ENCODE results near the gene DDOST.
"Not testable (repeated sequence)": the region's sequence is repeated elsewhere in the genome, so short reads cannot be mapped to it uniquely, and the experiment has no call there.

DDOST gene

DNA sequence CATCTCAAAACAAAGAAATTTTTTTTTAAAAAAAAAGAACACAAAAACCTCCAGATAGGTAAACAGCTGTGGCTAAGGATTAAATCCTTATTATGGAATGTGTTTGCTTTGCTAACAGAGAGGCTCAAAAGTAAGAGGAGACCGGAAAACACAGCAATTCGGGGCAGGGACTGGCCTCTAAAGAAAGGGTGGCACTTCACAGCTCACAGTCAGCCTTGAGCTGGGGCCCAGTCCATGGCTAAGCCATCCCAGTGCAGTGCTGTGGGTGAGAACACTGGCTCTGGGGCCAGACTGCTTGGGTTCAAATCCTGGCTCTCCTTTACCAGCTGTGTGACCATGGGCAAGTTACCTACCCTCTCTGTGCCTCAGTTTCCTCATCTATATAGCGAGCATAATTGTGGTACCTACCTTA, 28.5 kb upstream of the DDOST start:
- no peak for FAIRE-seq

DNA sequence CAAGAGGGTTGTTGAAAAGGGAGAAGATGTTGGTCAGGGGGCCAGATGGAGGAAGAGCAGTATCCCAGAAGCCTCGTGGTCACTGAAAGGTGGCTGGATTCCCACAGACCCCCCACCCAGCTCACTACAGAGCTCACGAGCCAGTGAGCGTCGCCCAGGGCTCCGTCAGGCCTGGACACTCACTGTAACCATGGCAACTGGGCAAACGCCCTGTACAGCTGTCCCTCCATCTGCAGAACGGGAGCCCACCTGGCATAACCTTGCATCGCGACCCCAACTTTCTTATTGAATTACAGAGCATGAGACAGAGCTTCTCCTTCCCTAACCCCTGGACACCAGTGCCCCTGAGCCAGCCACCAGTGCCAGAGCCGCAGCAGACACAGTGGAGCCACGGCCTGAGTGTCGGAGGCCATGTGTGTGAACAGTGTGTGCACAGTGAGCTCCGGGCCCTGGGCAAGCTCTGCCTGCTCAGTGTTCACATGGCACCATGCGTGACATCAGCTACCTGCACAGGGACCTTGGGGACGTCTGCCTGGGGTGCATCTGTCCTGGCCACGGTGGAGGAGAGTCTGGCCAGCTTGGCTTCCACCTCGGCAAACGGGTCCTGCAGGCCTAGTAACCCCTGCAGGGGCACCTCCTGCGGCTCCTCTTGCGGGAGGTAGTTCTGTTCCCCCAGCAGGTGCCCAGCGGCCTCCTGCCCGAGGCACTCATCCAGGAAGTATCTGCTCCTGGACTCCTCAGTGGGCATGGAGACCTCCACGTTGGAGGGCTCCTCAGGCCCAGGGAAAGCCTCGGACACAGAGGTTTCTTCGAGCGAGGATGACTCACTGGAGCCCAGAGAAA, 25.9 kb upstream of the DDOST start:
- FAIRE-seq = no peak

DNA sequence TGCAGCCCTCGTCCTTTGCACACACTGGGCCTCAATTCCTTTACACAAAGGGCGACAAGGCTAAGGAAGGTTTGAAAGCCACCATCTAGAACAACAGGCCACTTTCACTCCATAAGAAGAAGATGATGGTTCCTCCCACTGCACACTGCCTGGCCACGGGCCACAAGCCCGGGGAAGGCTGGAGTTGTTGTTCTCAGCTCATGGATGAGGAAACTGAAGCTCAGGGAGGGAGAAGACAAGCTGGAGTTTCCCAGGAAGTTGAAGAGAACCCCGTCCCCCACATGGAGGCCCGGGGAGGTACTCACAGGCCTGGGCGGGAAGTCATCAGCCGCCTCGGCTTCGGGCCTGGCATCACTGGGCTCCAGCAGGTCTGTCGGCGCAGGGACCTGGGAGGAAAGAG, 24.6 kb upstream of the DDOST start:
- no peak for FAIRE-seq

DNA sequence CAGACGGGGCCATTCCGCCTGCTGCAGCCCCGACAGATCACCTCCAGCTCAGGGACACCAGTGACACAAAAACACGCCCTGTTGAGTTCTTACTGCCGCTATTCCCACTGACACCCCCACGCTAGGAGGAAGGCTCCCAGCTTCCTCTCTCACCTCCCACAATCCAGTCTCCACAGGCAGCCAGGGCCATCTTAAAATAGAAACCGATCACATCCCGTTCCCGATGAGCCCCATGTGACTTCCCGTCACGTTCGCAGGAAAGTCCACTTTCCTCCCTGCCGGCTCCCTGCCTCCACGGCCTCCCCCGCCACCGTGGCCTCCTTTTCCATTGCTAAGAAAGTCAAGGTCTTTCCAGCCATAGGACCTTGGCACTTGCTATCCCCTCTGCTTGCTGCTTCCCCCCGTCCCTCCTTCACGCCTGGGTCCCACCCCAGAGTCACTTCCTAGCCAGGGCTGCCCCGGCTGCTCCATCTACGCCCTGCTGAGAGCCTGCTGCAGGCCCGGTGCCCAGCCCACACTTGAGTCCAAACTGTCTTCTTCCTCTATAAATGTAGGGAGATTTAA, 24.0 kb upstream of the DDOST start:
- FAIRE-seq = no peak

DNA sequence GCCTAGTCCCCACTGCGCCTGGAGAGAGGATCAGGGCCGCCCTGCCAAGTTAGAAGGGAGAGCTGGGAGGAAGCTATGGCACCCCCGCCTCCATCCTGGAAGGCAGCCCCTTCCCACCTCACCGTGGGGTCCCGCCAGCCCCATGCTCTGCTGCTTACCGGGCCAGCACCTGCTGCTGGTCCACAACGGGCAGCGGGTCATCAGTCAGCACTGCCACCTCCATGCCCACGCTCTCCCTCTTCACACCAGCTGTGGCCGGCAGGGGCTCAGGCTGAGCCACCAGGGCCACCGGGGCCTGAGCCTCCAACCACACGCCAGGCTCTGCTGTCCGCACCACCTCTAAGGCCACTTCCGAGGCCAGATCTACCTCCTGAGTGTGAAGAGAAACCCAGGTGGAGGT, 23.5 kb upstream of the DDOST start:
- no peak for FAIRE-seq

DNA sequence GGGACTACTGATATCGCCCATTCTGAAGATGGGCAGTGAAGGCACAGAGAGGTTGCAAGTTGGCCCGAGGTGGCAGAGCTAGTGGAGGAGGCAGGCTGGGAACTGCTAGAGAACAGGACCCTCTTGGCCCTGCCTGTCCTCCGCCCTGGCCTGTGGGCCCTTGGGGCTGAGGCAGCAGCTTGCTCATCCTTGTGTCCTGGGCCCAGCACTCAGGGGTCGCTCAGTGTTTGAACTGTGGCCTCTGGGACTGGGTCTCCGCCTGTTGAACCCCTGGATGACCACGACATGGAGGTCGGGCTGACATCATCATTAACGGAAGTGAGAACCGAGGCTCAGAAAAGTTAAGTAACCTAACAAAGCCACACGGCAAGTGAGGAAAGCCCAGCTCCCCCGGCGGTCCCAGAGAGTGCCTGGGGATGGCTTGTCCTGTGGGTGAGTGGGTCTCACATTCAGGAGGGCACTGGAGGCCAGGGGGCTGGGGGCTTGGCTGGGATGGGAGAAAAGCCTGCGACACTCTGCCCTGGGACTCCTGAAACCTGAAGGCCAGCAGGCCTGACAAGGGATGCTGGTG, 23.0 kb upstream of the DDOST start:
- FAIRE-seq = no peak

DNA sequence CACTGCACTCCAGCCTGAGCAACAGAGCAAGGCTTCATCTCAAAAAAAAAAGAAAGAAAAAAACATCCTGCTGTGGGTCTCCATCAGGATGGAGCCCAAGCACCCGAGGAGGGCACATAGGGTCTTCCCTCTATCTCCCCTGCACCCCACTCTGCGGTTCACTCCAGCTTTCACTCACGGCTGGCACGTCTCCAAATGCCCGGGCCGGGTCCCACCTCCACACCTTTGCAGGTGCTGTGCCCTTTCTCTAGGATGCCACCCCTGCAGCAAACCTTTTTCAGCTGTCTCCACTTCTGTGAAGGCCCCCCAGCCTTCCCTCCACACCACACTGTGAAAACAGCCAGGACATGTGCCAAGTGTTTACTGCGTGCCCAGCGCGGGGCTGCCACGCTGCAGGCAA, 22.4 kb upstream of the DDOST start:
- FAIRE-seq = no peak

DNA sequence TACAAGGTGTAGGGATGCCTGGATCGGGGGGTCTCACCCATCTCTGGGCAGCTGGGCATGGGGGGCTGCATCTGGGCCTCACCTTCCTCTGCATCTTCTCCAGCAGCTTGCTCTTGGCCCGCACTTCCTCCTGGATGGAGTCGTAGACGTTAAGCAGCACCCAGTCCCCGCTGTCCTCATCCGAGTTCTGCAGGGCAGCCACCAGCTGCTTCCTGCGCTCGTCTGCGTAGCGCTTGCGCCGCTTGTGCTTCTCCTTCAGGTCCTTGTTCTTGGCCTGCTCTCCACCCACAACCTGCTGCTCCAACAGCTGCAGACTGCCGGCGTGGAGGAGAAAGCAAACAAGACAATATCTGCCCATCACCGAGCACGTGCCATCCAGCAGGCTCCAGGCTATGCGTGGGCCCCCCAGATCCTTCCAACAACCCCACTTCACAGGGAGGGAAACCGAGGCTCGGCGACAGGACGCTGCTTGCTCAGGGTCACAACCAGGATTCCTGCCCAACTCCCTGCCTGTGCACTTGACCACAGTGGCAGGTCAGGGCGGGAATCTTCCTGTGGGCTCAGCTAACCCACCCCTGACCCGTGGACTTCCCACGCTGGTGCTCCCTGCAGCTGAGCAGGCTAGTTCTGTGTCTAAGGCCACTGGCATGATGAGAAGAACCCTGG, 21.5 kb upstream of the DDOST start:
- FAIRE-seq = no peak

DNA sequence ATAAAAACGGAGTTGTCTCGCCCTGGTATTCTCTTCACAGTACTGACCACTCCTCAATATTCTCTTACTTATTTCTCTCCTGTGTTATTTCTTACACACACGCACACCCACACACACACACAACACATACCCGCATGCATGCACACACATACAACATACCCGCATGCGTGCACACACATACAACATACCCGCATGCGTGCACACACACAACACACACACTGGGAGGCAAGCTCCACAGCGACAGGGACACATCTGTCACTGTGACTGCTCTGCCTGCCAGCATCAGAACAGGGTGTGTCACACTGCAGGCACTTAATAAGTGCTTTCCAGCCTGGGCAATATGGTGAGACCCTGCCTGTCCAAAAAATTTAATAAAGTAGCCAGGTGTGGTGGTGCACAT, 20.8 kb upstream of the DDOST start:
- no peak for FAIRE-seq

DNA sequence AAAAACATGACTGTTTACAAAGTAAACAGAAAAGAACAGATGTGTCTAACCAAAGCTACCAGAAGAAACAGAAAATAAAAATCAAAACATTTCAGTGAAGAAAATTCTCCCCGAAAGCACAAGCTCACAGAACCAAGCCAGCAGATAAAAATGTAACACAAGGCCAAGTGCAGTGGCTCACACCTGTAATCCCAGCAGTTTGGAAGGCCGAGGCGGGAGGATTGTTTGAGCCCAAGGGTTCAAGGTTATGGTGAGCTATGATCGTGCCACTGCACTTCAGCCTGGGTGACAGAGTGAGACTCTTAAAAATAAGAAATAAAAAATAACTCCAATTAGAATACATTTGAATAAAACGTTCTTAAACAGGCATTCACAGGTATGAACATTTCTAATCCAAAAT, 19.1 kb upstream of the DDOST start:
- FAIRE-seq = no peak

DNA sequence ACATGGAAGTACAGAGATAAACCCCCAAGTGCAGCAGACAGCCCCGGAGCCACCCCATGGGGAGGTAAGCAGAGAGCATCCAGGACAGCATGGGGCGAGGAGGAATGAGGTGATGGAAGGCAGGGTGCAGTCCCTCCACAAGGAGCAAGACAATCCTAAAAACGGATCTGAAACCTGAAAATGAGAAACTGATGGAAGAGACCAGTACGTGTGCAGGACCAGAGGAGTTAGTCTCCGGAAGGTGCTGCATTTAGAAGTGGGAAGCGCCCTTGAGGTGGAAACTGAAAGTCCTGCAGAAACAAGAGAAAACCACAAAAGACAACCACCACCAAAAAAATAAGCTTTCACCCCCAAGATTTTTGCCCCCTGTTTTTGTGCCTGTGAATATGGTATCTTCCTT, 17.4 kb upstream of the DDOST start:
- FAIRE-seq = no peak

DNA sequence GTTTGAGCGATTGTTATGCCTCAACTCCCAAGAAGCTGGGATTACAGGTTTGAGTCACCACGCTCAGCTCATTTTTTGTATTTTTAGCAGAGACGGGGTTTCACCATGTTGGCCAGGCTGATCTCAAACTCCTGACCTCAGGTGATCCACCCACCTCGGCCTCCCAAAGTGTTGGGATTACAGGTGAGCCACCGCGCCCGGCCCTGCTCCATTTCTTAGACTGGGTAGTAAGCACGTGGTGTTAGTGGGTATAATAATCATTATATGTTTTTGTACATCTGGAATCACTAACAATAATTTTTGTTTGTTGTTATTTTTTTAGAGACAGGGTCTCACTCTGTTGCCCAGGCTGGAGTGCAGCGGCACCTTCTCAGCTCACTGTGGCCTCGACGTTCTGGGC, 12.5 kb upstream of the DDOST start:
- FAIRE-seq = not testable (repeated sequence)

DNA sequence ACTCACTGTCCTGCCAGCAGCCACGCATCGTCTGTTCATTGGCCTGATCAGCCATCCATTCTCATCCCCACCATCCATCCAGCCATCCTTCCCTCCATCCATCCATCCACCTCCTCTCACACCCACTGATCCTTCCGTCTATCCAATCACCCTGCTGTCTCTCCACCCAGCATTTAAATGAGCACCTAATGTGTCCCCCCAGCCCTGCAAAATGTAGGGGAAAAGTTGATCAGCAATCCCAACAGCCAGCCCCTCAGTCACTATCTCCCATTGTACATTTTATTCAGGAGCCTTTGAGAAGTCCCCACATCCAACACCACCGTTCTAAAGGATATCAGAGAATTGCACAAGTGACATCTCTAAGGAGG, 11.1 kb upstream of the DDOST start:
- no peak for FAIRE-seq

DNA sequence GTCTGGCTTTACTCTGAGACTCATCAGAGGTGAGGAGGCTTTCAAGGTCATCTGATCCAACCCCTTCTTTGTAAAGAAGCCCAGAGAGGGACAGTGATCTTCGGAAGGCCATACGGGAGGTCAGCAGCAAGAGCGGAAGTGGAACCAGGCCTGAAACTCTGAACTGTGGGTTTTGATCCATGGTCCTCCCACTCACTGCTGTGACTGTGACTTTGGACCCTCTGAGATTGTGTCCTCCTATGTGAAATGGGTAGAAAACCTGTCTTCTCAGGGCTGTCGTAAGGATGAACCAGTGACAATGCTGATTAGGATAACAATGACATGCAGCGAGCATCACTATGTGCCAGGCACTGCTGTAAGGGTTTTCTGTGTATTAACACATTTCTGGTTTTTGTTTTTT, 9.8 kb upstream of the DDOST start:
- FAIRE-seq = no peak

DNA sequence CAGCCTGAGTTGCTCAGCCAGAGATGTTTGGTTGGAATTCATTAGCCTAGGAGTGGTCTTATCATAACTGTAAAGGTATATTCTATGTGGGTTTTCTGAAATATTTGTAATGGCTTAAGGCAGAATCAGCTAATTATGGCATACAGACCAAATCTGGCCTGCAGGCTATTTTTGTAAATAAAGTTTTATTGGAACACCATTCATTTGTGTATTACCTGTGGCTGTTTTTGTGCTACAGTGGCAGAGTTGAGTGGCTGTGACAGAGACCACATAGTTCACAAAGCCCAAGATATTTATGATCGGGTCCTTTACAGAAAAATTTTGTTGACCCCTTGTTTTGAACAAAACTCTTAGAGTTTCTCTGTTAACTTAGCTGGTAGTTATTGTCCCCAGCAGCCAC, 7.4 kb upstream of the DDOST start:
- no peak for FAIRE-seq

DNA sequence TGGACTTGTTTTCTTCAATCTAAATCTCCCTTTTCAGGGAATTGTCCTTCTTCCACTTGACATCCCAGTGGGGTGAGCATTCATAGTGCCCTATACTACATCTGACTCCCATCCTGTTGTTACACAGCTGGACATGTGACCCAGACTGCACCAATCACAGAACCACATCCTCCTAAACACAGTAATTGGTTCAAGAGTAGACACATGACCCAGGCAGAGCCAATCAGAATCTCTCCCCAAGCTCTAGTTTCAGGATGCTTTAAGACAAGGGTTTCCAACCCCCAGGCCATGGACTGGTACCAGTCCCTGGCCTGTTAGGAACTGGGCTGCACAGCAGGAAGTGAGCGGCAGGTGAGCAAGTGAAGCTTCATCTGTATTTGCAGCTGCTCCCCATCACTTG, 5.6 kb upstream of the DDOST start:
- no peak for FAIRE-seq

DNA sequence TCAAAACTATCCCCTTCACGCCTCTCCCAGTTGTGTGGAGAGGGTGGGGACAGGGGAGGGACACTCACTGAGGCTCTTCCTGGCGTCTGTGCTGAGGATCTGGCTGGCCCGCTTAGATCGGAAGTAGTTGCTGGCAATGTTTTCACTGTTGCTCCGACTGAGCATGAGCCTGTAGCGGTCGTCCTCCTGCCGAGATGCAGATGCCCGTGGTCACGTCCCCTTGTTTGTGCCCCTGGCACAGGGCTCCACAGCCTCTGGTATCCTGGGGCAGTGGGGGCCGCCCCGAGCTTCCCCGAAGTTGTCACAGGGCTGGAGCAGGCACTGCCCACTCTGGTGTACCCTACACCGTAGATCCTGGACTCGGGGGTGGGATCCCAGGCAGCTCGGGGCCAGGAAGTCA, 5.0 kb upstream of the DDOST start:
- FAIRE-seq = no peak

DNA sequence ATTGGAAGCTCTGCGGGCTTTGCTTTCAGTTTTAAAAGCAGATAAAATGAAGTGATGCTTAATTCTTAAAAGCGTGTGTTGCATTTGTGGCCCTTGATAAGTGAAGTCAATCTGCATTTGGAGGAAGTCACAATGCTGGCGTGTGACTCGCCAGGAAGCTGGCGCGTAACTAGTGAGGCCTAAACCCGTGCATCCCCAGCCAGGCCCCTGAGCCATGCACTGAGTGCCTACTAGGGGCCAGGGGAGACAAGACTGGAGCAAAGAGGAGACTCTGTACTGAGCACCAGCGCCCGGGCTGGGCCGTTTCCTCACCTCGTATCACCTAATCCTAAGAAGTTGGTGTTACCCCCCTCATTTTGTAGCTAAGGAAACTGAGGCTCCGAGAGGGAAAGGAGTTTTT, 4.6 kb upstream of the DDOST start:
- FAIRE-seq = no peak

DNA sequence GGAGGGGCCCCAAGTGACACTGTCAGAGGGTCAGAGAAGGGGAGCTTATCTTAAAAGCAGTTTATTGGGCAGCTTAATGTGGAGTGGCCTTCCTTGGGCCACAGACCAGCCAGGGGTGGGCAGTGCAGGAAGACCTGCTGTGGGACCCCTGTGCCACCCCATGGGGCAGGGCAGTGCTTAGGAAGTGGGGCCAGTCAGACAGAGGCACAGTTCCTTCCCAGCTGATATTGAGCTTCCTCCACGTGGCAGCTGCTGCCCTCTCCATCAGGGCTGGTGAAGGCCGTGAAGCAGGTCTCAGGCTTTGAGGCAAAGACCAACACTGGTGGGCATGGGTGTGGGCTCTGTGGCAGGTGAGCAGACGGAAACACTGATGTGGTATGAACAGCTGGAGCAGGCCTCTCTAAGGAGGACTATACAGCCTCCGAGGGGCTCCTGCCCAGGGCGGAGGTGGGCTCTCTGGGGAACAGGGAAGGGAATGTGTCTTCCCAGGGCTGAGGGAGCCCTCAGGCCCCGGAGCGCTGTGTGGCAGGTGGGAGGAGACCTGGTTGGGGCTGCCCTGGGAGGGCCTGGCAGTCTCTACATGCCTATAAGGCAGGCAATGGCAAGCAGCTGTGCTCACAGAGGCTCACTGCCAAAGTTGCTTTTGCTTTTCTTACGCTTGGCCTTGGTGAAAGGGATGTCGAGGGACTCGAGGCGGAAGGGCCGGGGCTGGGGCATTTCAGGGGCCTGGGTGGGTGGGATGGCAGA, 3.0 kb upstream of the DDOST start:
- FAIRE-seq = no peak

DNA sequence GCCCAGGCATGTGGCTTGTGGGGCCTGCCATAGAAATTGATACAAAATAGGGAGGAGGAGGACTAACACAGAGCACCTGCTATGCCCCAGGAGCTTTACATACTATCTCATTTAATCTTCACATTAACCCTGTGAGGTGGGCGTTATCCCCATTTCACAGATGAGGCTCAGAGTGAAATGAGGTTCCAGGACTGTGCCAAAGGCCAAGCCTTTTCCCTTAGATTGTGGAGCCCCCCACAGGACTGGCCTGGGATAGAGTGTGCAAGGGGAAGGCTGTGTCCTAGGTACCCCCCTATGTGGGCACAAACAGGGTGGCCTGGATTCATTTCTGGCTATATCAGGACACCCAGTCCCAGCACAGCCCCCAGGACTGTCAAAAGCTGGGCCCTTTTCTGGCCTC, 2.2 kb upstream of the DDOST start:
- no peak for FAIRE-seq

DNA sequence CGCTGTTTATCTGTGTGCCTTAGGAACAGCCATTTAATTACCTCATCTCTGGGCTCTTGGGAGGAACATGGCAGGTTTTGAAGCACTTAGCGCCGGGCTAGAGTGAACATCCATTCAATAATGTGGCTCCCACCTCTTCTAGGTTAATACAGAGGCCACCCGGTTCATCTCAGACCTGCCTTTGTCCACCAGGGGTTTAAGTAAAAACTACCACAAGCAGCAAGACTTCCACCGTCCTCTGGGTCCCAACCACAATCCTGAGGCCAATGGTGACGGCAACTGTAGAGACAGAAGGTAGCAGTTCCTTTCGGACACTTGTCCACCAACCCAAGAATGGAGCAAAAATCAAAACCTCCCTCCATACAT, 924 bp upstream of the DDOST start:
- FAIRE-seq = no peak

DNA sequence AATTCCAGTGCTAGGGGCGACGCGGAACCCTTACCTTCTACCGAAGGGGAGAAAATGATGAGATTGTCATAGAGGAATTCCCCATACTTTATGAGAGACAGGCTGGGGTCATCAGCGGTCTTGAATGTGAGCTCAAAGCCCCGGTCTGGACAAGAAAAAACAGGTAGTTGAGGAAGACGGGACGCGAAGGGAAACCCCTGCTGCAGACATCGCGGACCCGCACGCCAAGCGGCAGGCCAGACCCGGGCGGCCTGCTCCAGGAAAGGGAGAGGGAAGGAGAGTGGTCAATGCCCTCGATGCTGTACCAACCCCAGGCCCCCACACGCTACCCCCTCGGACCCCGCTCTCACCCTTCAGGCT, 342 bp downstream of the DDOST start:
- no peak for FAIRE-seq

DNA sequence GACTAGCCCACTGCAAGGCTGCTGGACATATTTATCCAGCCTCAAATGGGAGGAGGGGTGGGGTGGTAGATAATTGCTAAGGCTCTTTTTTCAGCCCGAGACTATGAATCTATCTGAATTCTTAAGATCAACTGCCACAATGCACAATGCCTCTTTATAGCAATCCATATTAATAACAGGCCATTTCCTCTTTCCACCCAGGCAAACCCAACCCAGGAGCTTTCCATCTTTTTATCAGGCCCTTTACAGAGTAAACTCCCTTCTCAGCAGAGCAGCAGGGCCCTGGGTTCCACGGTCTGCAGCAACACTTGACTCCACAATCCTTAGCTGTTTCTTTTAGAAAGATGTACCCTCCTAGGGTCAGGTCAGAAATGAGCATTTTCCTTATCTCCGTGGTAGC, 806 bp downstream of the DDOST start:
- no peak for FAIRE-seq
